Astrocyte (in vitro differentiated cells and primary cell): Measurements from ENCODE around the gene CRYBB1.

Experiments
- EZH2 ChIP-seq: IDR thresholded peaks from 2 replicates; pipeline ENCODE4 v1.6.1; 2012; ENCODE audit warnings: mild to moderate bottlenecking, low read length, inconsistent platforms; ENCODE audit not compliant: insufficient read depth
- TF ChIP-seq, protein P1 (sequence below): IDR thresholded peaks from 2 replicates; pipeline ENCODE4 v1.5.1; 2011; ENCODE audit warnings: low read depth, mild to moderate bottlenecking, inconsistent platforms, low read length, moderate library complexity; ENCODE audit not compliant: insufficient read depth

DNA sequence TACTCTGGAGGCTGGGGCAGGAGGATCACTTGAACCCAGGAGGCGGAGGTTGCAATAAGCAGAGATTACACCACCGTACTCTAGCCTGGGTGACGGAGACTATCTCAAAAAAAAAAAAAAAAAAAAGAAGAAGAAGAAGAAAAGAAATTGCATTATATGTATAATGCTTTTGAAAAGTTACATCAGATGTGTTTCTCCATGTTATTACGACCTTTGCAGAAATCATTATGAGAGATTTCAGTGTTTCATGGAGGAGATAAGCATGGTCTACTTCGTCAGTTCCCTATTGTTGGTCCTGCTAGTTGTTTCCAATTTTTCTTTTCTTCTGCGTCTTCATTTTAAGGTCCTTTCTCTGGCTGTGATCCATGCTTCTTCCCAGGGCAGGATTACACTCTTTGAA lies 42.5 kb upstream of the CRYBB1 start:
- no peak for TF ChIP-seq EZH2
- TF ChIP-seq, protein P1, sequence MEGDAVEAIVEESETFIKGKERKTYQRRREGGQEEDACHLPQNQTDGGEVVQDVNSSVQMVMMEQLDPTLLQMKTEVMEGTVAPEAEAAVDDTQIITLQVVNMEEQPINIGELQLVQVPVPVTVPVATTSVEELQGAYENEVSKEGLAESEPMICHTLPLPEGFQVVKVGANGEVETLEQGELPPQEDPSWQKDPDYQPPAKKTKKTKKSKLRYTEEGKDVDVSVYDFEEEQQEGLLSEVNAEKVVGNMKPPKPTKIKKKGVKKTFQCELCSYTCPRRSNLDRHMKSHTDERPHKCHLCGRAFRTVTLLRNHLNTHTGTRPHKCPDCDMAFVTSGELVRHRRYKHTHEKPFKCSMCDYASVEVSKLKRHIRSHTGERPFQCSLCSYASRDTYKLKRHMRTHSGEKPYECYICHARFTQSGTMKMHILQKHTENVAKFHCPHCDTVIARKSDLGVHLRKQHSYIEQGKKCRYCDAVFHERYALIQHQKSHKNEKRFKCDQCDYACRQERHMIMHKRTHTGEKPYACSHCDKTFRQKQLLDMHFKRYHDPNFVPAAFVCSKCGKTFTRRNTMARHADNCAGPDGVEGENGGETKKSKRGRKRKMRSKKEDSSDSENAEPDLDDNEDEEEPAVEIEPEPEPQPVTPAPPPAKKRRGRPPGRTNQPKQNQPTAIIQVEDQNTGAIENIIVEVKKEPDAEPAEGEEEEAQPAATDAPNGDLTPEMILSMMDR: no peak
